ENCODE measurements around the gene LTB.
A peak's percentile ranks its signal among the peaks of the same experiment; 100 is the strongest.

The LTB gene

DNA sequence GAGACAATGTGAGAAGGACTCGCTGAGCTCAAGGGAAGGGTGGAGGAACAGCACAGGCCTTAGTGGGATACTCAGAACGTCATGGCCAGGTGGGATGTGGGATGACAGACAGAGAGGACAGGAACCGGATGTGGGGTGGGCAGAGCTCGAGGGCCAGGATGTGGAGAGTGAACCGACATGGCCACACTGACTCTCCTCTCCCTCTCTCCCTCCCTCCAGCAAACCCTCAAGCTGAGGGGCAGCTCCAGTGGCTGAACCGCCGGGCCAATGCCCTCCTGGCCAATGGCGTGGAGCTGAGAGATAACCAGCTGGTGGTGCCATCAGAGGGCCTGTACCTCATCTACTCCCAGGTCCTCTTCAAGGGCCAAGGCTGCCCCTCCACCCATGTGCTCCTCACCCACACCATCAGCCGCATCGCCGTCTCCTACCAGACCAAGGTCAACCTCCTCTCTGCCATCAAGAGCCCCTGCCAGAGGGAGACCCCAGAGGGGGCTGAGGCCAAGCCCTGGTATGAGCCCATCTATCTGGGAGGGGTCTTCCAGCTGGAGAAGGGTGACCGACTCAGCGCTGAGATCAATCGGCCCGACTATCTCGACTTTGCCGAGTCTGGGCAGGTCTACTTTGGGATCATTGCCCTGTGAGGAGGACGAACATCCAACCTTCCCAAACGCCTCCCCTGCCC is 5.2 kb downstream of the LTB start:
- in situ Hi-C loops (cut with MboI; ENCODE audit: low sequenced_read_pairs, unreplicated experiment) = no loop called here
- TF ChIP-seq, protein P1, sequence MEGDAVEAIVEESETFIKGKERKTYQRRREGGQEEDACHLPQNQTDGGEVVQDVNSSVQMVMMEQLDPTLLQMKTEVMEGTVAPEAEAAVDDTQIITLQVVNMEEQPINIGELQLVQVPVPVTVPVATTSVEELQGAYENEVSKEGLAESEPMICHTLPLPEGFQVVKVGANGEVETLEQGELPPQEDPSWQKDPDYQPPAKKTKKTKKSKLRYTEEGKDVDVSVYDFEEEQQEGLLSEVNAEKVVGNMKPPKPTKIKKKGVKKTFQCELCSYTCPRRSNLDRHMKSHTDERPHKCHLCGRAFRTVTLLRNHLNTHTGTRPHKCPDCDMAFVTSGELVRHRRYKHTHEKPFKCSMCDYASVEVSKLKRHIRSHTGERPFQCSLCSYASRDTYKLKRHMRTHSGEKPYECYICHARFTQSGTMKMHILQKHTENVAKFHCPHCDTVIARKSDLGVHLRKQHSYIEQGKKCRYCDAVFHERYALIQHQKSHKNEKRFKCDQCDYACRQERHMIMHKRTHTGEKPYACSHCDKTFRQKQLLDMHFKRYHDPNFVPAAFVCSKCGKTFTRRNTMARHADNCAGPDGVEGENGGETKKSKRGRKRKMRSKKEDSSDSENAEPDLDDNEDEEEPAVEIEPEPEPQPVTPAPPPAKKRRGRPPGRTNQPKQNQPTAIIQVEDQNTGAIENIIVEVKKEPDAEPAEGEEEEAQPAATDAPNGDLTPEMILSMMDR (IDR thresholded peaks at IDR 0.05; ENCODE audit: borderline replicate concordance, control extremely low read depth, extremely low read depth, insufficient read depth, missing control alignments) = no peak
- DNase-seq (ENCODE audit: low spot score) = no peak

DNA sequence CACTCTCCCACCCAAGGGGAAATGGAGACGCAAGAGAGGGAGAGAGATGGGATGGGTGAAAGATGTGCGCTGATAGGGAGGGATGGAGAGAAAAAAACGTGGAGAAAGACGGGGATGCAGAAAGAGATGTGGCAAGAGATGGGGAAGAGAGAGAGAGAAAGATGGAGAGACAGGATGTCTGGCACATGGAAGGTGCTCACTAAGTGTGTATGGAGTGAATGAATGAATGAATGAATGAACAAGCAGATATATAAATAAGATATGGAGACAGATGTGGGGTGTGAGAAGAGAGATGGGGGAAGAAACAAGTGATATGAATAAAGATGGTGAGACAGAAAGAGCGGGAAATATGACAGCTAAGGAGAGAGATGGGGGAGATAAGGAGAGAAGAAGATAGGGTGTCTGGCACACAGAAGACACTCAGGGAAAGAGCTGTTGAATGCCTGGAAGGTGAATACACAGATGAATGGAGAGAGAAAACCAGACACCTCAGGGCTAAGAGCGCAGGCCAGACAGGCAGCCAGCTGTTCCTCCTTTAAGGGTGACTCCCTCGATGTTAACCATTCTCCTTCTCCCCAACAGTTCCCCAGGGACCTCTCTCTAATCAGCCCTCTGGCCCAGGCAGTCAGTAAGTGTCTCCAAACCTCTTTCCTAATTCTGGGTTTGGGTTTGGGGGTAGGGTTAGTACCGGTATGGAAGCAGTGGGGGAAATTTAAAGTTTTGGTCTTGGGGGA is 6.1 kb downstream of the LTB start:
- TF ChIP-seq, protein P1 (IDR thresholded peaks at IDR 0.05; ENCODE audit: borderline replicate concordance, control extremely low read depth, extremely low read depth, insufficient read depth, missing control alignments) = no peak
- in situ Hi-C loops (cut with MboI; ENCODE audit: low sequenced_read_pairs, unreplicated experiment) = no loop called here
- DNase-seq (ENCODE audit: low spot score) = no peak

DNA sequence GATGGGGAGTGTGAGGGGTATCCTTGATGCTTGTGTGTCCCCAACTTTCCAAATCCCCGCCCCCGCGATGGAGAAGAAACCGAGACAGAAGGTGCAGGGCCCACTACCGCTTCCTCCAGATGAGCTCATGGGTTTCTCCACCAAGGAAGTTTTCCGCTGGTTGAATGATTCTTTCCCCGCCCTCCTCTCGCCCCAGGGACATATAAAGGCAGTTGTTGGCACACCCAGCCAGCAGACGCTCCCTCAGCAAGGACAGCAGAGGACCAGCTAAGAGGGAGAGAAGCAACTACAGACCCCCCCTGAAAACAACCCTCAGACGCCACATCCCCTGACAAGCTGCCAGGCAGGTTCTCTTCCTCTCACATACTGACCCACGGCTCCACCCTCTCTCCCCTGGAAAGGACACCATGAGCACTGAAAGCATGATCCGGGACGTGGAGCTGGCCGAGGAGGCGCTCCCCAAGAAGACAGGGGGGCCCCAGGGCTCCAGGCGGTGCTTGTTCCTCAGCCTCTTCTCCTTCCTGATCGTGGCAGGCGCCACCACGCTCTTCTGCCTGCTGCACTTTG is 6.8 kb downstream of the LTB start, which contains the start of gene TNF:
Gene TNF, plus strand, starts transcription at position 231 of the 567 bp plus-strand sequence. Its CDS starts 177 bp downstream, at position 408.
- TF ChIP-seq, protein P1 (IDR thresholded peaks at IDR 0.05; ENCODE audit: borderline replicate concordance, control extremely low read depth, extremely low read depth, insufficient read depth, missing control alignments) = no peak
- DNase-seq (ENCODE audit: low spot score) = peak; percentile 83

DNA sequence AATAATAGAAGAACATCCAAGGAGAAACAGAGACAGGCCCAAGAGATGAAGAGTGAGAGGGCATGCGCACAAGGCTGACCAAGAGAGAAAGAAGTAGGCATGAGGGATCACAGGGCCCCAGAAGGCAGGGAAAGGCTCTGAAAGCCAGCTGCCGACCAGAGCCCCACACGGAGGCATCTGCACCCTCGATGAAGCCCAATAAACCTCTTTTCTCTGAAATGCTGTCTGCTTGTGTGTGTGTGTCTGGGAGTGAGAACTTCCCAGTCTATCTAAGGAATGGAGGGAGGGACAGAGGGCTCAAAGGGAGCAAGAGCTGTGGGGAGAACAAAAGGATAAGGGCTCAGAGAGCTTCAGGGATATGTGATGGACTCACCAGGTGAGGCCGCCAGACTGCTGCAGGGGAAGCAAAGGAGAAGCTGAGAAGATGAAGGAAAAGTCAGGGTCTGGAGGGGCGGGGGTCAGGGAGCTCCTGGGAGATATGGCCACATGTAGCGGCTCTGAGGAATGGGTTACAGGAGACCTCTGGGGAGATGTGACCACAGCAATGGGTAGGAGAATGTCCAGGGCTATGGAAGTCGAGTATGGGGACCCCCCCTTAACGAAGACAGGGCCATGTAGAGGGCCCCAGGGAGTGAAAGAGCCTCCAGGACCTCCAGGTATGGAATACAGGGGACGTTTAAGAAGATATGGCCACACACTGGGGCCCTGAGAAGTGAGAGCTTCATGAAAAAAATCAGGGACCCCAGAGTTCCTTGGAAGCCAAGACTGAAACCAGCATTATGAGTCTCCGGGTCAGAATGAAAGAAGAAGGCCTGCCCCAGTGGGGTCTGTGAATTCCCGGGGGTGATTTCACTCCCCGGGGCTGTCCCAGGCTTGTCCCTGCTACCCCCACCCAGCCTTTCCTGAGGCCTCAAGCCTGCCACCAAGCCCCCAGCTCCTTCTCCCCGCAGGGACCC is 7.8 kb downstream of the LTB start:
- TF ChIP-seq, protein P1 (IDR thresholded peaks at IDR 0.05; ENCODE audit: borderline replicate concordance, control extremely low read depth, extremely low read depth, insufficient read depth, missing control alignments) = peak; percentile 32
- in situ Hi-C loops (cut with MboI; ENCODE audit: low sequenced_read_pairs, unreplicated experiment) = no loop called here
- no peak for DNase-seq (ENCODE audit: low spot score)

More for the DNA sequence above, 6.8 kb downstream of the LTB start, which contains the start of gene TNF:
- in situ Hi-C loops (cut with MboI; ENCODE audit: low sequenced_read_pairs, unreplicated experiment) = no loop called here

DNA sequence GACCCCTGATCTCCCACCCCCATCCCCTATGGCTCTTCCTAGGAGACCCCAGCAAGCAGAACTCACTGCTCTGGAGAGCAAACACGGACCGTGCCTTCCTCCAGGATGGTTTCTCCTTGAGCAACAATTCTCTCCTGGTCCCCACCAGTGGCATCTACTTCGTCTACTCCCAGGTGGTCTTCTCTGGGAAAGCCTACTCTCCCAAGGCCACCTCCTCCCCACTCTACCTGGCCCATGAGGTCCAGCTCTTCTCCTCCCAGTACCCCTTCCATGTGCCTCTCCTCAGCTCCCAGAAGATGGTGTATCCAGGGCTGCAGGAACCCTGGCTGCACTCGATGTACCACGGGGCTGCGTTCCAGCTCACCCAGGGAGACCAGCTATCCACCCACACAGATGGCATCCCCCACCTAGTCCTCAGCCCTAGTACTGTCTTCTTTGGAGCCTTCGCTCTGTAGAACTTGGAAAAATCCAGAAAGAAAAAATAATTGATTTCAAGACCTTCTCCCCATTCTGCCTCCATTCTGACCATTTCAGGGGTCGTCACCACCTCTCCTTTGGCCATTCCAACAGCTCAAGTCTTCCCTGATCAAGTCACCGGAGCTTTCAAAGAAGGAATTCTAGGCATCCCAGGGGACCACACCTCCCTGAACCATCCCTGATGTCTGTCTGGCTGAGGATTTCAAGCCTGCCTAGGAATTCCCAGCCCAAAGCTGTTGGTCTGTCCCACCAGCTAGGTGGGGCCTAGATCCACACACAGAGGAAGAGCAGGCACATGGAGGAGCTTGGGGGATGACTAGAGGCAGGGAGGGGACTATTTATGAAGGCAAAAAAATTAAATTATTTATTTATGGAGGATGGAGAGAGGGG is 8.8 kb downstream of the LTB start:
- in situ Hi-C loops (cut with MboI; ENCODE audit: low sequenced_read_pairs, unreplicated experiment) = no loop called here
- DNase-seq (ENCODE audit: low spot score) = no peak
- TF ChIP-seq, protein P1 (IDR thresholded peaks at IDR 0.05; ENCODE audit: borderline replicate concordance, control extremely low read depth, extremely low read depth, insufficient read depth, missing control alignments) = no peak
